Gastrocnemius medialis (tissue), 4 donors: ENCODE results near the gene RNF214. TPM values are rescaled to one million over a fixed set of nuclear protein-coding genes. Genes with fewer than 3 reads are reported as not detected.
A peak's percentile ranks its signal among the peaks of the same experiment; 100 is the strongest.

Source experiments
- ATAC-seq, 2 donors: fragments of 150-250 bp; one replicate each; pipeline ENCODE4 v1.9.1; 2016
- DNase-seq, 2 donors: peaks; one replicate each; pipeline ENCODE4 v3.0.0-alpha.2; 2019
- H3K27ac ChIP-seq, 4 donors: fragments of 200-600 bp; sonication (generic); 1 replicate in 1 of 4; 2 replicates in 3 of 4; pipeline ENCODE4 v1.5.1; 2016 to 2018; ENCODE audit warnings: mild to moderate bottlenecking in 2 of 4, moderate library complexity in 1 of 4
- H3K27me3 ChIP-seq, 3 donors: fragments of 200-600 bp; sonication (generic) in 2 of 3; 1 replicate in 1 of 3; 2 replicates in 2 of 3; pipeline versions ENCODE4 v1.5.1 to v1.6.0; 2016 to 2019; ENCODE audit warnings: mild to moderate bottlenecking in 1 of 3, moderate library complexity in 1 of 3
- H3K36me3 ChIP-seq, 2 donors: fragments of 200-600 bp; sonication (generic) in 1 of 2; one replicate each; pipeline ENCODE4 v1.5.1; 2017 to 2018
- H3K4me1 ChIP-seq, 2 donors: fragments of 200-600 bp; sonication (generic) in 1 of 2; one replicate each; pipeline ENCODE4 v1.5.1; 2016 to 2017; ENCODE audit warnings: mild to moderate bottlenecking in 2 of 2
- H3K4me3 ChIP-seq, 4 donors: fragments of 200-600 bp; sonication (generic) in 3 of 4; 1 replicate in 1 of 4; 2 replicates in 3 of 4; pipeline ENCODE4 v1.5.1; 2016 to 2019; ENCODE audit warnings: mild to moderate bottlenecking in 2 of 4
- H3K9me3 ChIP-seq, 3 donors: fragments of 200-600 bp; sonication (generic) in 2 of 3; 1 replicate in 1 of 3; 2 replicates in 2 of 3; pipeline ENCODE4 v1.5.1; 2016 to 2019
- CTCF ChIP-seq, 5 experiments: fragments of 450-650 bp in 3 of 5; fragments of 200-600 bp in 2 of 5; sonication (generic) in 2 of 5; IDR thresholded peaks in 4 of 5; conservative IDR thresholded peaks in 1 of 5; 1 replicate in 4 of 5; 2 replicates in 1 of 5; pipeline ENCODE4 v1.5.1; 2016 to 2019; ENCODE audit warnings: antibody characterized with exemption in 5 of 5, mild to moderate bottlenecking in 3 of 5, moderate library complexity in 3 of 5
- POLR2A ChIP-seq, 2 donors: fragments of 450-650 bp; IDR thresholded peaks; one replicate each; pipeline ENCODE4 v1.6.1; 2017; ENCODE audit warnings: antibody characterized with exemption in 2 of 2, mild to moderate bottlenecking in 2 of 2, moderate library complexity in 2 of 2
- in situ Hi-C, 4 donors: fragments of 200-750 bp; cut with MboI; loops; one replicate each; pipeline versions ENCODE4 v1.15.0 to v1.8.0; 2017; ENCODE audit warnings: low sequenced_read_pairs in 4 of 4
- intact Hi-C: fragments of 100-400 bp; cut with DNase I; formaldehyde crosslinking; loops from one replicate; pipeline ENCODE4 v1.15.1; 2023; ENCODE audit warnings: low total_unique reads
- total RNA-seq, 4 donors: library from RNA; depleted of rRNA; stranded (reverse); fragments of >200 nt; gene quantifications; one replicate each; pipeline versions ENCODE4 v1.1.0 to v1.2.3, GENCODE V29; 2016

The RNF214 gene
- total RNA-seq, 4 donors from 2014 or later = 17.1 to 22.7 (median 19.9) TPM

GRCh38 chr11:117199916-117200812, 32.3 kb upstream of the RNF214 start:
- no peak for ATAC-seq
- in situ Hi-C loops = no loop called here

DNA sequence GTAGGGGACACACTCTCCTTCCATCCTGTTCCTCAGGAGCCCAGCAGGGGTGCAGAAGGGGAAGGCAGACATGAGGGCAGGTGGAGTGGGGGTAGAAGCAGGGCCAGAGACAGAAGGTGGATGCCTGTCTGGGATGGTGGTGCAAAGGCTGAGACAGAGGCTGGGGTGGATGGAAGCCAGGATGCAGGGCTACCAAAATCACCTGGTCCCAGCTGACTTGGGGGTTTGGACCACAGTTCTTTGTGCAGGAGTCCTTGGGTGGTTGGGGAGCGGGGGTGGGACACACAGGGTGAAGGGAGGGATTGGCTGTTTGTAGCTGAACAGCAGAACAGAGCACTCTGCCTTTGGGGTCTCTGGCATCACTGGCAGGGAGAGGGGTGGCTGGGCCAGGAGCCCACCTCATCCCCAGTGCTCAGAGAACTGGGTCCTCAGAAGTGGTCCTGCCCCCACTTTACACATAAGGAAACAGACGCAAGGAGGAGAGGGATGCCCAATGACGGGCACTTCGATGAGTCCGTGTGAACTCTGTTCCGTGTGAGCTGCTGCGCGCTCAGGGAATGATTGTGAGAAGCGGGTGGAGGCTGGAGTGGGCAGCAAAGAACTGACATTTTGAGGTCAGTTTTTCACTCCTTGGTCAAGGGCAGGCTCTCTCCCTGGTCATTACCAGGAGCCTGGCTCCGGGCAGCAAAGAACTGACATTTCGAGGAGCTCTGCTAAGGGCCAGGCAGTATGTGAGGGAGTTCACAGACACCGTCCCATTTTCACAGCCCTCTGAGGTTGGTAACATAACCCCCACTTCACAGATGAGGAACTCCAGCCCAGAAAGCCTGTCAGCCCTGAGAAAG, 31.4 kb upstream of the RNF214 start:
- Histone ChIP-seq H3K27ac (peak overlapping the region; percentile 74 to 78 (median 76)), H3K36me3 (peaks cover 0 to 23% of the 10 kb centered on the region in 2 donors), H3K9me3 (no peaks in the 10 kb centered on the region), H3K4me3 (peak overlapping the region; percentile 40 to 57 (median 44)), H3K4me1 (peaks cover 25% of the 10 kb centered on the region in 2 donors), H3K27me3 (no peaks in the 10 kb centered on the region)
- intact Hi-C loops (no loop called here), in situ Hi-C loops (no loop called here)
- ATAC-seq = peak in 1 of 2 donors; percentile 17
- no peak for DNase-seq
- TF ChIP-seq CTCF (IDR thresholded peaks at IDR 0.05 in 4 of 5, conservative IDR thresholded peaks at IDR 0.05 in 1 of 5) = no peak
- TF ChIP-seq POLR2A (IDR thresholded peaks at IDR 0.05) = no peak

More at GRCh38 chr11:117199916-117200812, 32.3 kb upstream of the RNF214 start:
- Histone ChIP-seq H3K27ac (peak overlapping the region; percentile 74 to 78 (median 76)), H3K36me3 (peaks cover 0 to 23% of the 10 kb centered on the region in 2 donors), H3K27me3 (no peaks in the 10 kb centered on the region), H3K9me3 (no peaks in the 10 kb centered on the region), H3K4me1 (peaks cover 25% of the 10 kb centered on the region in 2 donors), H3K4me3 (peak overlapping the region; percentile 40 to 57 (median 44))
- no peak for DNase-seq
- intact Hi-C loops = no loop called here
- TF ChIP-seq CTCF (IDR thresholded peaks at IDR 0.05 in 4 of 5, conservative IDR thresholded peaks at IDR 0.05 in 1 of 5) (no peak), POLR2A (IDR thresholded peaks at IDR 0.05) (peak in 1 of 2 donors; percentile 6)

DNA sequence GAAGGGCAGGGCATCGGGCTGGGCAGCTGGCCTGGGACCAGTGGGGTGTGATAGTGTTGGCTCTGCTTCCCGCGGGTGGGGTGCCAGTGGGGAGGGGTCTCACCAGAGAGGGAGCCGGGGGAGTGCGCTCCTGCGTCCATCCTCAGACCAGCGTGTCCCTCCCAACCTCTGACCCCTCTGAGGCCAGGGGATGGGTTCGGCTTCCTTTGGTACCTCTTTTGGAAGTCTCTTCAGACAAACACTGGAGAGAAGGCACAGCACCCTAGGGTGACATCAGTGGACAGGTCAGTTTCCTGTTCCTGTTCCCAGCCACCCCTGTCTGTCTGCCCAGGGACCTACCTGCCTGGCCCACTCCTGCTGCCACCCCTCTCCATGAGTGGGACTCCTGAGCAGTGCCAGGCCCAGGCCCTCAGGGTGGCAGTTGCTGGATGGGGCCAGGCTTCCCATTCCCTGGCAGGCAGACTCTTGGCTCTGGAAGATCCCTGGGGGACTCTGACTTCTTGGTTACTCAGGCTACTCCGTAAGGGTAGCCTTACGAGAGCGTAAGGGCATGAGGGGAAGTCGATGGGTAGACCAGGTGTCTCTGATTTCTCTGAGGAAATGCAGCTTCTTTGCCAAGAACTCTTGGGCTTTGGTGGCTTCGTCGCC, 30.7 kb upstream of the RNF214 start:
- no peaks in the 10 kb centered on the region for H3K27me3 ChIP-seq
- peak overlapping the region; percentile 74 to 78 (median 76) for H3K27ac ChIP-seq
- H3K4me1 ChIP-seq = peaks cover 25% of the 10 kb centered on the region in 2 donors
- H3K4me3 ChIP-seq = peak overlapping the region; percentile 40 to 57 (median 44)
- H3K36me3 ChIP-seq = peaks cover 0 to 16% of the 10 kb centered on the region in 2 donors
- TF ChIP-seq CTCF (IDR thresholded peaks at IDR 0.05 in 4 of 5, conservative IDR thresholded peaks at IDR 0.05 in 1 of 5) (no peak), POLR2A (IDR thresholded peaks at IDR 0.05) (no peak)
- H3K9me3 ChIP-seq = no peaks in the 10 kb centered on the region
- no peak for DNase-seq
- no peak for ATAC-seq
- intact Hi-C loops (no loop called here), in situ Hi-C loops (no loop called here)

GRCh38 chr11:117202386-117203068, 29.9 kb upstream of the RNF214 start:
- H3K27ac ChIP-seq = peak overlapping the region; percentile 74 to 78 (median 76)
- in situ Hi-C loops = no loop called here
- peak overlapping the region in 2 of 4 donors; percentile 45 to 57 for H3K4me3 ChIP-seq
- no peak for TF ChIP-seq POLR2A (IDR thresholded peaks at IDR 0.05)
- TF ChIP-seq CTCF (IDR thresholded peaks at IDR 0.05 in 4 of 5, conservative IDR thresholded peaks at IDR 0.05 in 1 of 5) = no peak
- H3K27me3 ChIP-seq = no peaks in the 10 kb centered on the region
- no peak for ATAC-seq
- H3K9me3 ChIP-seq = no peaks in the 10 kb centered on the region
- H3K36me3 ChIP-seq = peaks cover 0 to 16% of the 10 kb centered on the region in 2 donors
- H3K4me1 ChIP-seq = peaks cover 25% of the 10 kb centered on the region in 2 donors
- intact Hi-C loops = no loop called here
- no peak for DNase-seq
